H54 (cell line): ENCODE results near the gene SSU72.

Experiments
- DNase-seq: peaks from one replicate; pipeline ENCODE4 v3.0.0; 2011; ENCODE audit warnings: low spot score, mixed read lengths; ENCODE audit not compliant: insufficient read length
- FAIRE-seq: peaks from 3 replicates; lab custom pipeline; 2011; peaks lifted over from hg19 to GRCh38; lab: Jason Lieb, UNC
- POLR2A ChIP-seq: IDR thresholded peaks from 2 replicates; pipeline ENCODE4 v1.6.1; 2011; ENCODE audit warnings: low read depth, mild to moderate bottlenecking, low read length

Gene SSU72

GRCh38 chr1:1553821-1554494 lies 20.7 kb downstream of the SSU72 start:
- no peak for TF ChIP-seq POLR2A
- DNase-seq (no peak), FAIRE-seq (no peak)

- TF ChIP-seq POLR2A, result no peak
Measured at GRCh38 chr1:1552263-1552639, 22.4 kb downstream of the SSU72 start.

GRCh38 chr1:1551524-1552262 lies 23.0 kb downstream of the SSU72 start:
- TF ChIP-seq POLR2A, result no peak
- FAIRE-seq (no peak), DNase-seq (no peak)

More at GRCh38 chr1:1552263-1552639, 22.4 kb downstream of the SSU72 start:
- no peak for DNase-seq
- no peak for FAIRE-seq

GRCh38 chr1:1550591-1551432 lies 23.9 kb downstream of the SSU72 start:
- no peak for DNase-seq
- TF ChIP-seq POLR2A, result no peak
- FAIRE-seq, result no peak

- no peak for TF ChIP-seq POLR2A
- FAIRE-seq, result no peak
- DNase-seq, result no peak
Measured at GRCh38 chr1:1550087-1550486, 24.6 kb downstream of the SSU72 start.

GRCh38 chr1:1548591-1548990 lies 26.1 kb downstream of the SSU72 start:
- DNase-seq, result no peak
- FAIRE-seq, result no peak
- TF ChIP-seq POLR2A, result no peak

GRCh38 chr1:1547476-1547875 lies 27.2 kb downstream of the SSU72 start:
- DNase-seq (no peak), FAIRE-seq (no peak)
- no peak for TF ChIP-seq POLR2A

- no peak for FAIRE-seq
- TF ChIP-seq POLR2A, result no peak
- no peak for DNase-seq
Measured at GRCh38 chr1:1547011-1547410, 27.7 kb downstream of the SSU72 start.

- no peak for DNase-seq
- no peak for TF ChIP-seq POLR2A
- FAIRE-seq, result no peak
Measured at GRCh38 chr1:1545946-1546737, 28.5 kb downstream of the SSU72 start.

GRCh38 chr1:1544544-1544943 lies 30.1 kb downstream of the SSU72 start:
- no peak for TF ChIP-seq POLR2A
- DNase-seq (no peak), FAIRE-seq (no peak)

GRCh38 chr1:1543706-1544099 lies 31.0 kb downstream of the SSU72 start:
- no peak for FAIRE-seq
- TF ChIP-seq POLR2A, result no peak
- no peak for DNase-seq

- no peak for TF ChIP-seq POLR2A
- DNase-seq, result no peak
- FAIRE-seq, result no peak
Measured at GRCh38 chr1:1542766-1543705, 31.6 kb downstream of the SSU72 start.
